D721Med (cell line): ENCODE measurements around the gene JMJD1C.

Experiments used
- DNase-seq: peaks from one replicate; pipeline ENCODE4 v3.0.0; 2011; ENCODE audit warnings: low spot score; ENCODE audit not compliant: insufficient read length
- FAIRE-seq: peaks from 2 replicates; lab custom pipeline; 2011; peaks lifted over from hg19 to GRCh38; lab: Jason Lieb, UNC
- TF ChIP-seq, protein P1 (sequence below): IDR thresholded peaks from 2 replicates; pipeline ENCODE4 v1.5.1; 2012; ENCODE audit warnings: mild to moderate bottlenecking, control low read depth; ENCODE audit not compliant: insufficient read depth; ENCODE audit errors: missing control alignments

The JMJD1C gene

DNA sequence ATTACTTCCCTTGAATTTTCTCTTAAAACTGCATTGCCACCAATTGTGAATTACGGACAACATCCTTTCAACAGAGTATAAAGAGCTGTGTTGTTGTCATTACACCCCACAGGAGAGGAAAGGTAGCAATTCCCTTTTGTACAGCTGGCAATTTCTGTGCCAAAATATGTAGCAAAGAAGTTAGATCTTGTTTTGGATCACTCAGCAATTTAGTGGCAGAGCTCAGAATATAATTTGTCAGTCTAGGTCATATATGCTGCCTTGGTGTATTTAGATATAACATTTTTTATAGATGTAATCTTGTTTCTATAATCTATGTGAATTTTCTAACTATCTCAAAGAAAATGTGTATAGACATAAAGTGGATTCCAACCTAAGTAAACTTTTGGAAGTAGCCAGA is 293.9 kb downstream of the JMJD1C start:
- TF ChIP-seq, protein P1, sequence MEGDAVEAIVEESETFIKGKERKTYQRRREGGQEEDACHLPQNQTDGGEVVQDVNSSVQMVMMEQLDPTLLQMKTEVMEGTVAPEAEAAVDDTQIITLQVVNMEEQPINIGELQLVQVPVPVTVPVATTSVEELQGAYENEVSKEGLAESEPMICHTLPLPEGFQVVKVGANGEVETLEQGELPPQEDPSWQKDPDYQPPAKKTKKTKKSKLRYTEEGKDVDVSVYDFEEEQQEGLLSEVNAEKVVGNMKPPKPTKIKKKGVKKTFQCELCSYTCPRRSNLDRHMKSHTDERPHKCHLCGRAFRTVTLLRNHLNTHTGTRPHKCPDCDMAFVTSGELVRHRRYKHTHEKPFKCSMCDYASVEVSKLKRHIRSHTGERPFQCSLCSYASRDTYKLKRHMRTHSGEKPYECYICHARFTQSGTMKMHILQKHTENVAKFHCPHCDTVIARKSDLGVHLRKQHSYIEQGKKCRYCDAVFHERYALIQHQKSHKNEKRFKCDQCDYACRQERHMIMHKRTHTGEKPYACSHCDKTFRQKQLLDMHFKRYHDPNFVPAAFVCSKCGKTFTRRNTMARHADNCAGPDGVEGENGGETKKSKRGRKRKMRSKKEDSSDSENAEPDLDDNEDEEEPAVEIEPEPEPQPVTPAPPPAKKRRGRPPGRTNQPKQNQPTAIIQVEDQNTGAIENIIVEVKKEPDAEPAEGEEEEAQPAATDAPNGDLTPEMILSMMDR: no peak
- no peak for FAIRE-seq
- DNase-seq: no peak

DNA sequence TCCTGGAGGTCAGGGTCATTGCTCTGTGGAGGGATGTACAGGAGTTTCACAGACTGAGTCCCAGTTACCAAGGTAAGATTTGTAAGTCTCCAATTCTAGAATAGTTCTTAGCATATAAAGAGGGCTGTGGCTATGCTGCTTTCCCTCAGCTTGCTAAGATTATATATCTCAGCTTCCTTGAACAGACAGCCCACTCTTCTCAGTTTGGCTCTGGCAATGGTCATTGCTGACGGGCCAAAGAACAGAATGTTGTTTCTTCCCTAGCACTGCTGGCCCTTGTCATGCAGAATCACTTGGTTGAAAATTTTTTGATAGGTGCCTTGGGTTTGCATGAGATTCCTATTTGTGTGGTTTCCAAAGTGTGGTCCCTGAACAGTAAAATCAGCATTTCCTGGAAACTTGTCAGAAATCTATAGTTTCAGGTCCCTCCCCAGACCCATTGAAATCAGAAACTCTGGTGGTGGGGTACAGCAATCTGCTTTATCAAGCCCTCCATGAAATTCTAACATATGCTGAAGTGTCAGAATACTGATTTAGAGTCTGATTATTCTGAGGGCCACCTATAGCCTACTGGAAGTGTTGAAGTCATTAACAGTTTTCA is 294.4 kb downstream of the JMJD1C start:
- FAIRE-seq (no peak), DNase-seq (no peak)
- TF ChIP-seq, protein P1: no peak

DNA sequence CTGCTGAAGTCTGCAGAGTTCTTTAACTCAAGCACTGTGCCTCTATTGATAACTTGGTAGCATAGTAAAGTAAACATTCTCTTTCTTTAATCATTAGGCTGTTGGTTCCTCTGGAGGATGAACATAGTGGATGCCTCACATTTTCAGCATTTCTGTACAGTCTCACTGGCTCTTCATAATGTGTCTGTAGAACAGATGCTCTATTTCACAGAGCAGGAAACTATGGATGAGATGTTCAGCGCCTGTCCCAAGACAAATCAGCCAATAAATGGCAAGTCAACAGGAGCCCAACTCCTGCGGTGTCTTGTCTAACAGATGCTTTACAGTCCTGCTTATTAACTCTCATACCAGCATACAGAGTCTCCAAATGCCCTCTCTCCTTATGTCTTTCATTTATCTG is 296.2 kb downstream of the JMJD1C start:
- DNase-seq (no peak), FAIRE-seq (no peak)
- TF ChIP-seq, protein P1: no peak

DNA sequence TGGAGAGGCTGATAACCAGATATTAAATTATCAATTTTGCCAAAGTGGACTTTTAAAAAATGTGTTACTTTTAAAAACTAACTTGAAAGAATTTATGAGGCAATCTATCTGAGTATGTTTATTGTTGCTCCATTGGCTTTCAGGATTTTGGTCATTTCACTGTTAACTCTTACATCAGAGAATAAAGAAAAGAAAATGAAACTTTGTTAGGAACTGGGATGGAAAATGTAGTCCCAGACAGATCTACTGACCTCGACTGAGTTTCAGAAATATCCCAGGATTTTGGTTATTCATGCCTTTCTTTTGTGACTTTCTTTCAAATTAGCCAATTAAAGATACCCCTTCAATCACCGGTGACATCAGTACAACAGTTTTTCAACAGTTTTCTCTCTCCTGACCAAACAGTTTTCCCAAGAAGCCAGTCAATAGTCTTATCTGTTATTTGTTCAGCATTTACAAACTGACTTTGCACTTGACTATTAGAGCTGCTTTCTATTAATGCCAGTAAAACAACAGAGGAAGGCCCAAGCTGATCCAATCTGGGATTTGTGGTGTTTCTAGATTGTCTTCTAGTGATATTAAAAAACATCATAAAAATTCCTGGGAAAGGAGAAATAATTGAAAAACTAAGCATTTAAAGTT is 296.8 kb downstream of the JMJD1C start:
- TF ChIP-seq, protein P1: no peak
- DNase-seq (no peak), FAIRE-seq (no peak)

DNA sequence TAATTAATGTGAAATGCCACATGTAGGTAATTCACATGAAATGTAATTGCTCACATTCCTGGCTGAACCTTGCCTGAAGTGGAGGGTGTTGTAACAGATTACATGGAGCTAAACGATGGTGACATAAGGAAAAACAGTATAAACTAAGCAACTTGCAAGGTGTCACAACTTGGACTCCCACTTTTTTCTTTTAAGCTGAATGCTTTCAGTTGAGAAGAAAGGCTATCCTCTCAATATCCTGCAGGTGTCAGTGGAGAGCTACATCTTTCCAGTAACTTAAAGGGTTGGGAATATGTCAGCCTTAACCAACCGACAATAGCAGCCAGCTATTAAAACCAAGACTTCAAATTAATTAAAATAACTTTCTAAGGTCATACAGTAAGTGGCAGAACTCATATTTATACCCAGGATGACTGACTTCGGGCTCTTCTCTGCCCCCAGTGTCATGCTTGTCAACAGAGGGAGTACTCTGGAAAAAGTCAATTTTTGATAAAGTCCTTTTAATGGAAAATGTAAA is 299.0 kb downstream of the JMJD1C start:
- no peak for DNase-seq
- TF ChIP-seq, protein P1: peak; percentile 76
- FAIRE-seq: peak; percentile 81

DNA sequence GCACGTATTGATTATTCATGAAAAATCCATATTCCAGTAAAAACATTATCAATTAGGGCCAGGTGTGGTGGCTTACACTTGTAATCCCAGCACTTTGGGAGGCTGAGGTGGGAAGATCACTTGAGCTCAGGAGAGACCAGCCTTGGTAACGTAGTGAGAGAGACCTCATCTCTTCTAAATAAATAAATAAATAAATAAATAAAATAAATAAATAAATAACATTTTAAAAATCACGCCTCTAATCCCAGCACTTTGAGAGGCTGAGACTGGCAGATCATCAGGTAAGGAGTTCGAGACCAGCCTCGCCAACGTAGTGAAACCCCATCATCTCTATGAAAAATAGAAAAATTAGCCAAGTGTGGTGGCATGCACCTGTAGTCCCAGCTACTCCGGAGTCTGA is 300.5 kb downstream of the JMJD1C start:
- no peak for DNase-seq
- TF ChIP-seq, protein P1: no peak
- no peak for FAIRE-seq

DNA sequence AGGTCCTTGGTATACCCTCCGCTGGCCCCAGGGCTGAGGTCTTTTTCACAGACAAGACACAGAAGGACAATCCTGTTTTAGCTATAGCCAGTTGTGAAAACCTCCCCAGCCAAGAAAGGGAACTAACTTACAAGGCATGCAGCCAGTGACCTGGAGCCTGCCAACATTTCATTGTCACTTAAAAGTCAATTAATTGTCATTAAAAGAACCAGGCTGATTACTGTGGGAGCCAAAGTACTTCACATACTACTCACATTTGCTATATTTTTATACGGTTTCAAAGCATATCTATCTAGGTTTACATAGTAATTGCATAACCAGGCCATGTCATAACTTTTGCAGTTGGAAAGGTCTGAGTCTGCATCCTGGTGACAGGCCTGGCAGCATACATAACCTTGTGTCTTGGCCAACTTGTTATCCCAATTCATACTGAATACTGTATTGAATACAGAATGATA is 301.6 kb downstream of the JMJD1C start:
- DNase-seq: no peak
- TF ChIP-seq, protein P1: no peak
- no peak for FAIRE-seq
